Tibial nerve (tissue), 4 donors: ENCODE results near the gene YPEL2. TPM values are rescaled to one million over a fixed set of nuclear protein-coding genes. Genes with fewer than 3 reads are reported as not detected.

Experiments used
- DNase-seq, 2 donors: peaks; one replicate each; pipeline ENCODE4 v3.0.0-alpha.2; 2019; ENCODE audit warnings: low spot score in 2 of 2
- H3K27ac ChIP-seq, 4 donors: fragments of 200-600 bp; sonication (generic) in 3 of 4; one replicate each; pipeline ENCODE4 v1.5.1; 2017 to 2019; ENCODE audit warnings: mild to moderate bottlenecking in 1 of 4
- H3K27me3 ChIP-seq, 2 donors: fragments of 200-600 bp; sonication (generic) in 1 of 2; one replicate each; pipeline versions ENCODE4 v1.5.1 to v1.6.0; 2017 to 2019
- H3K36me3 ChIP-seq, 3 donors: fragments of 200-600 bp; sonication (generic); one replicate each; pipeline ENCODE4 v1.5.1; 2018 to 2019
- H3K4me1 ChIP-seq, 4 donors: fragments of 200-600 bp; sonication (generic) in 3 of 4; one replicate each; pipeline ENCODE4 v1.5.1; 2017 to 2019
- H3K4me3 ChIP-seq, 4 donors: fragments of 200-600 bp; sonication (generic) in 3 of 4; one replicate each; pipeline ENCODE4 v1.5.1; 2017 to 2019; ENCODE audit warnings: mild to moderate bottlenecking in 1 of 4, moderate library complexity in 1 of 4
- H3K9me3 ChIP-seq, 4 donors: fragments of 200-600 bp; sonication (generic) in 3 of 4; one replicate each; pipeline ENCODE4 v1.5.1; 2017 to 2019
- CTCF ChIP-seq, 5 experiments: fragments of 200-600 bp in 3 of 5; fragments of 450-650 bp in 2 of 5; sonication (generic) in 3 of 5; IDR thresholded peaks; one replicate each; pipeline ENCODE4 v1.5.1; 2016 to 2019; ENCODE audit warnings: antibody characterized with exemption in 5 of 5, mild to moderate bottlenecking in 3 of 5, moderate library complexity in 2 of 5
- EP300 ChIP-seq, 2 donors: sonication (generic); formaldehyde crosslinking; IDR thresholded peaks; one replicate each; pipeline ENCODE4 v1.6.1; 2017; ENCODE audit warnings: antibody characterized with exemption in 2 of 2, mild to moderate bottlenecking in 1 of 2
- POLR2A ChIP-seq, 2 donors: fragments of 450-650 bp; IDR thresholded peaks; one replicate each; pipeline ENCODE4 v1.6.1; 2017; ENCODE audit warnings: antibody characterized with exemption in 2 of 2, mild to moderate bottlenecking in 2 of 2, moderate library complexity in 2 of 2
- whole genome bisulfite sequencing, 2 donors: methylation state at CpG; one replicate each; pipeline ENCODE4 v1.1.5; 2018; 5-methylcytosine and 5-hydroxymethylcytosine counted together
- total RNA-seq, 4 donors: library from RNA; depleted of rRNA; stranded (reverse); fragments of >200 nt; gene quantifications; one replicate each; pipeline ENCODE4 v1.1.0, GENCODE V29; 2016

YPEL2 gene
- total RNA-seq, 4 donors from 2014 or later = 33.6 to 59.9 (median 48.7) TPM

GRCh38 chr17:59415397-59415796, 83.9 kb downstream of the YPEL2 start:
- TF ChIP-seq EP300 (IDR thresholded peaks at IDR 0.05) (no peak), POLR2A (IDR thresholded peaks at IDR 0.05) (no peak), CTCF (IDR thresholded peaks at IDR 0.05) (no peak)
- Histone ChIP-seq H3K4me1 (no peaks in the 10 kb centered on the region), H3K36me3 (peaks cover 0 to 2% (median 0%) of the 10 kb centered on the region in 3 donors), H3K9me3 (no peaks in the 10 kb centered on the region), H3K4me3 (no peak overlapping the region), H3K27me3 (no peaks in the 10 kb centered on the region), H3K27ac (no peak overlapping the region)
- no peak for DNase-seq
- WGBS, 2 donors = 75 to 77% methylated on average over 5 of the region's 5 CpGs

GRCh38 chr17:59416184-59416583, 84.7 kb downstream of the YPEL2 start:
- no peaks in the 10 kb centered on the region for H3K9me3 ChIP-seq
- H3K4me3 ChIP-seq = no peak overlapping the region
- WGBS, 2 donors = 93 to 94% methylated on average over 4 of the region's 4 CpGs
- no peaks in the 10 kb centered on the region for H3K36me3 ChIP-seq
- DNase-seq = no peak
- TF ChIP-seq EP300 (IDR thresholded peaks at IDR 0.05) = no peak
- no peak for TF ChIP-seq CTCF (IDR thresholded peaks at IDR 0.05)
- no peak for TF ChIP-seq POLR2A (IDR thresholded peaks at IDR 0.05)
- H3K4me1 ChIP-seq = no peaks in the 10 kb centered on the region
- no peaks in the 10 kb centered on the region for H3K27me3 ChIP-seq
- H3K27ac ChIP-seq = no peak overlapping the region

DNA sequence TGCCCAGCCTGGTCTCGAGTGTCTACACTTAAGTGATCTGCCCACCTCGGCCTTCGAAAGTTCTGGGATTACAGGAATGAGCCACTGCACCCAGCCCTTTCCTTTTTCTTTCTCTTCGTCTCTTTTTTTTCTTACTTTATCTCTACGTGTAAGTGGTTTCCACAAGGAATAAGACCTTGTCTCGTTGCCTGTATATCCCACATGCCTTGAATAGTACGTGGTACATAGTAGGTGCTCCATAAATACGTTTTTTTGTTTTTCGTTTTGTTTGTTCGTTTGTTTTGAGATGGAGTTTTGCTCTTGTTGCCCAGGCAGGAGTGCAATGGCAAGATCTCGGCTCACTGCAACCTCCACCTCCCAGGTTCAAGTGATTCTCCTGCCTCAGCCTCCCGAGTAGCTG, 86.0 kb downstream of the YPEL2 start:
- H3K27me3 ChIP-seq = no peaks in the 10 kb centered on the region
- no peaks in the 10 kb centered on the region for H3K36me3 ChIP-seq
- DNase-seq = no peak
- no peaks in the 10 kb centered on the region for H3K4me1 ChIP-seq
- TF ChIP-seq POLR2A (IDR thresholded peaks at IDR 0.05) (no peak), CTCF (IDR thresholded peaks at IDR 0.05) (no peak), EP300 (IDR thresholded peaks at IDR 0.05) (no peak)
- no peak overlapping the region for H3K4me3 ChIP-seq
- 94 to 95% methylated on average over 12 of the region's 12 CpGs for WGBS, 2 donors
- H3K27ac ChIP-seq = no peak overlapping the region
- H3K9me3 ChIP-seq = no peaks in the 10 kb centered on the region

- Histone ChIP-seq H3K4me1 (peaks cover 0 to 9% (median 0%) of the 10 kb centered on the region in 4 donors), H3K4me3 (no peak overlapping the region), H3K27ac (no peak overlapping the region), H3K9me3 (no peaks in the 10 kb centered on the region), H3K27me3 (no peaks in the 10 kb centered on the region), H3K36me3 (no peaks in the 10 kb centered on the region)
- TF ChIP-seq CTCF (IDR thresholded peaks at IDR 0.05) = no peak
- no peak for TF ChIP-seq POLR2A (IDR thresholded peaks at IDR 0.05)
- no peak for TF ChIP-seq EP300 (IDR thresholded peaks at IDR 0.05)
- DNase-seq = no peak
- WGBS, 2 donors = 45 to 70% methylated on average over 4 of the region's 4 CpGs
Measured at GRCh38 chr17:59418732-59419166, 87.3 kb downstream of the YPEL2 start.

- Histone ChIP-seq H3K9me3 (no peaks in the 10 kb centered on the region), H3K4me1 (peaks cover 0 to 29% (median 11%) of the 10 kb centered on the region in 4 donors), H3K36me3 (no peaks in the 10 kb centered on the region), H3K27ac (no peak overlapping the region), H3K27me3 (no peaks in the 10 kb centered on the region), H3K4me3 (no peak overlapping the region)
- WGBS, 2 donors = 65 to 78% methylated on average over 3 of the region's 3 CpGs
- DNase-seq = no peak
- no peak for TF ChIP-seq POLR2A (IDR thresholded peaks at IDR 0.05)
- no peak for TF ChIP-seq EP300 (IDR thresholded peaks at IDR 0.05)
- TF ChIP-seq CTCF (IDR thresholded peaks at IDR 0.05) = no peak
Measured at GRCh38 chr17:59420901-59421300, 89.4 kb downstream of the YPEL2 start.
